Caco-2 (cell line): ENCODE results near the gene ACSL1. TPM values are rescaled to one million over a fixed set of nuclear protein-coding genes. Genes with fewer than 3 reads are reported as not detected.

ENCODE experiments used
- BruUV-seq: library from RNA; stranded (reverse); fragments of 400-500 nt; replicated peaks from 2 replicates; lab custom pipeline; 2021; lab: Mats Ljungman, UMichigan
- CTCF ChIA-PET: fragments of 300-600 bp; sonication (Branson Sonifier 250); formaldehyde crosslinking; loops from one replicate; lab custom pipeline; 2022; ENCODE audit warnings: antibody characterized with exemption; lab: Charles Lee
- POLR2A ChIA-PET: fragments of 300-600 bp; sonication (Branson Sonifier 250); formaldehyde crosslinking; loops from one replicate; lab custom pipeline; 2022; ENCODE audit warnings: antibody characterized with exemption; lab: Charles Lee
- DNase-seq, 2 experiments: peaks; one replicate each; pipeline versions ENCODE4 v3.0.0 to v3.0.0-alpha.2; 2020 to 2022
- H3K27me3 ChIP-seq: replicated peaks from 2 replicates; pipeline ENCODE4 v1.6.0; 2011; ENCODE audit warnings: low read length; ENCODE audit not compliant: control insufficient read depth, insufficient read depth
- H3K36me3 ChIP-seq: 2 replicates; pipeline ENCODE4 v1.5.1; 2011; ENCODE audit warnings: low read length; ENCODE audit not compliant: control insufficient read depth, insufficient read depth
- H3K4me1 ChIP-seq: fragments of 250-450 bp; sonication (Bioruptor Pico); 2 replicates; pipeline ENCODE4 v1.5.1; 2020; ENCODE audit warnings: mild to moderate bottlenecking
- H3K4me3 ChIP-seq: 2 replicates; pipeline ENCODE4 v1.5.1; 2011; ENCODE audit warnings: low read depth, mild to moderate bottlenecking, control low read depth, low read length
- H3K9me3 ChIP-seq: fragments of 250-450 bp; sonication (Bioruptor Pico); 2 replicates; pipeline ENCODE4 v1.5.1; 2020; ENCODE audit warnings: mild to moderate bottlenecking, moderate library complexity
- H3K27ac Mint-ChIP-seq: one replicate; pipeline ENCODE4 v1.8.0; 2022; ENCODE audit warnings: mixed read lengths; ENCODE audit not compliant: unreplicated experiment
- H3K27me3 Mint-ChIP-seq: one replicate; pipeline ENCODE4 v1.8.0; 2022; ENCODE audit warnings: mixed read lengths; ENCODE audit not compliant: insufficient read depth, unreplicated experiment
- H3K36me3 Mint-ChIP-seq: one replicate; pipeline ENCODE4 v1.8.0; 2022; ENCODE audit warnings: mild to moderate bottlenecking, mixed read lengths; ENCODE audit not compliant: insufficient read depth, unreplicated experiment
- H3K4me1 Mint-ChIP-seq: one replicate; pipeline ENCODE4 v1.8.0; 2022; ENCODE audit warnings: low read depth, mixed read lengths; ENCODE audit not compliant: unreplicated experiment
- H3K4me3 Mint-ChIP-seq: one replicate; pipeline ENCODE4 v1.8.0; 2022; ENCODE audit warnings: mild to moderate bottlenecking, moderate library complexity, mixed read lengths; ENCODE audit not compliant: unreplicated experiment
- H3K9me3 Mint-ChIP-seq: one replicate; pipeline ENCODE4 v1.8.0; 2022; ENCODE audit warnings: mixed read lengths; ENCODE audit not compliant: unreplicated experiment
- CTCF ChIP-seq, 2 experiments: fragments of 200-600 bp in 1 of 2; IDR thresholded peaks; 1 replicate in 1 of 2; 2 replicates in 1 of 2; pipeline versions ENCODE4 v1.5.1 to v1.8.0; 2011 to 2022; ENCODE audit warnings: antibody characterized with exemption in 1 of 2, control low read depth in 1 of 2, inconsistent platforms in 1 of 2, low read depth in 1 of 2, low read length in 1 of 2, mild to moderate bottlenecking in 1 of 2, moderate library complexity in 1 of 2; ENCODE audit not compliant: insufficient read depth in 1 of 2, severe bottlenecking in 1 of 2, unreplicated experiment in 1 of 2
- intact Hi-C: fragments of 100-400 bp; cut with micrococcal nuclease; formaldehyde crosslinking; loops from one replicate; pipeline ENCODE4 v1.10.0; 2022; ENCODE audit not compliant: unreplicated experiment
- total RNA-seq: library from RNA; stranded (reverse); gene quantifications from 2 replicates; pipeline ENCODE4 v1.2.3, GENCODE V29; 2022

The ACSL1 gene
- total RNA-seq, 1 experiment from 2014 or later: 100 TPM

GRCh38 chr4:184812199-184812542 is 13.6 kb downstream of the ACSL1 start:
- Histone ChIP-seq H3K36me3 (no peaks in the 10 kb centered on the region), H3K27me3 (no peaks in the 10 kb centered on the region), H3K9me3 (no peaks in the 10 kb centered on the region), H3K4me1 (peaks cover 48% of the 10 kb centered on the region), H3K4me3 (no peak overlapping the region)
- CTCF ChIA-PET: no interaction called here
- Mint-ChIP-seq H3K9me3 (no peaks in the 10 kb centered on the region), H3K4me1 (peaks cover 52% of the 10 kb centered on the region), H3K36me3 (peaks cover 11% of the 10 kb centered on the region), H3K27ac (peak overlapping the region; percentile 82), H3K4me3 (peak overlapping the region; percentile 56), H3K27me3 (no peaks in the 10 kb centered on the region)
- POLR2A ChIA-PET: no interaction called here
- BruUV-seq: no TSS peak
- no peak for TF ChIP-seq CTCF (IDR thresholded peaks at IDR 0.05; ENCODE audit: insufficient read depth in 1 of 2, low read depth in 1 of 2, low read length in 1 of 2, severe bottlenecking in 1 of 2, unreplicated experiment in 1 of 2)
- DNase-seq: no peak
- intact Hi-C loops: no loop called here

DNA sequence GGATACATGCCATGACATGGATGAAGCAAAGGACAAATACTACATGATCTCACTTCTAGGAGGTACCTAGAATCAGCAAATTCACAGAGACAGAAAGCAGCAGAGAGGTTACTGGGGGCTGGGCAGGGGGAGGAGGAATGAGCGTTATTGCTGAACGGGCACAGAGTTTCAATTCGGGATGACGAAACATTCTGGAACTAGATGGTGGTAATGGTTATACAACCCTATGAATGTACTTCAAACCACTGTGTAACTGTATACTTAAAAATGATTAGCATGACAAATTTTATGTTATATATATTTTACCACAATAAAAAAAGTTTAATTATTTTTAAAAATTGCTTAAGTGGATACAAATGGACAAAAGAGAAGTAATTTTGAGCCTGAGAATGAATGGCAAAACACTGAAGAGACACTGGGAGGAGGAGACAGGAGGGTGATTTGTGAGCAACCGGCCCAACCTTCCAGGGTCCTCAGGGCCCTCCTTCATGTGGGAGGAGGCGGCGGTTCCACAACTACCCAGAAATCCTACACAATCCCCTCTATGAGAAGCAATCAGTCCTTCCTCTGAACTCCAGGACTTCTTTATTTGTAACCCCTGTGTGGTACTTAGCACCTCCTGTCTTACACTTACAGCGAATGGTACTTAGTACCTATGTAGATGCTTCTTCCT is 14.1 kb downstream of the ACSL1 start:
- Mint-ChIP-seq H3K27ac (no peak overlapping the region), H3K9me3 (no peaks in the 10 kb centered on the region), H3K4me1 (peaks cover 52% of the 10 kb centered on the region), H3K36me3 (peaks cover 11% of the 10 kb centered on the region), H3K4me3 (no peak overlapping the region), H3K27me3 (no peaks in the 10 kb centered on the region)
- Histone ChIP-seq H3K9me3 (no peaks in the 10 kb centered on the region), H3K4me3 (no peak overlapping the region), H3K36me3 (no peaks in the 10 kb centered on the region), H3K27me3 (no peaks in the 10 kb centered on the region), H3K4me1 (peaks cover 43% of the 10 kb centered on the region)
- BruUV-seq: no TSS peak
- ChIA-PET POLR2A (no interaction called here), CTCF (no interaction called here)
- intact Hi-C loops: no loop called here
- DNase-seq: no peak
- TF ChIP-seq CTCF (IDR thresholded peaks at IDR 0.05; ENCODE audit: insufficient read depth in 1 of 2, low read depth in 1 of 2, low read length in 1 of 2, severe bottlenecking in 1 of 2, unreplicated experiment in 1 of 2): no peak

GRCh38 chr4:184810720-184811119 is 15.0 kb downstream of the ACSL1 start:
- Mint-ChIP-seq H3K27ac (no peak overlapping the region), H3K4me1 (peaks cover 53% of the 10 kb centered on the region), H3K36me3 (peaks cover 11% of the 10 kb centered on the region), H3K9me3 (no peaks in the 10 kb centered on the region), H3K4me3 (no peak overlapping the region), H3K27me3 (no peaks in the 10 kb centered on the region)
- no peaks in the 10 kb centered on the region for H3K9me3 ChIP-seq
- peaks cover 34% of the 10 kb centered on the region for H3K4me1 ChIP-seq
- no peaks in the 10 kb centered on the region for H3K27me3 ChIP-seq
- no peak overlapping the region for H3K4me3 ChIP-seq
- DNase-seq: no peak
- no peaks in the 10 kb centered on the region for H3K36me3 ChIP-seq
- no peak for TF ChIP-seq CTCF (IDR thresholded peaks at IDR 0.05; ENCODE audit: insufficient read depth in 1 of 2, low read depth in 1 of 2, low read length in 1 of 2, severe bottlenecking in 1 of 2, unreplicated experiment in 1 of 2)
- CTCF ChIA-PET: no interaction called here
- intact Hi-C loops: no loop called here
- POLR2A ChIA-PET: no interaction called here
- BruUV-seq: no TSS peak
